K562 (cell line): ENCODE measurements around the gene ERO1B. TPM values are rescaled to one million over a fixed set of nuclear protein-coding genes. Genes with fewer than 3 reads are reported as not detected.

Experiments used
- FIP1L1 ChIP-seq: fragments of 200-400 bp; formaldehyde crosslinking; IDR thresholded peaks from 2 replicates; pipeline ENCODE4 v1.6.1; 2018; ENCODE audit warnings: mild to moderate bottlenecking, low read depth, low read length; ENCODE audit not compliant: poor library complexity, severe bottlenecking
- ZNF197 ChIP-seq: fragments of 200-800 bp; sonication (Bioruptor generic); IDR thresholded peaks from 2 replicates; pipeline ENCODE4 v1.6.1; 2016; ENCODE audit warnings: low read depth, missing genetic modification characterization, missing compliant biosample characterization
- polyA plus RNA-seq, 8 experiments: library from polyadenylated mRNA; depleted of rRNA in 4 of 8; stranded (reverse) in 5 of 8; unstranded in 3 of 8; fragments of >200 nt; fragmentation: Nextera tagmentation in 2 of 8; fragmentation: Illumina TruSeq in 1 of 8; extraction: Ambion mirVana in 2 of 8; extraction: Trizol in 1 of 8; gene quantifications; 2 replicates each; pipeline versions ENCODE4 v1.2.1 to v1.2.3, GENCODE V29; 2011 to 2014; ENCODE audit warnings: inconsistent platforms in 1 of 8, missing spikeins in 1 of 8
- total RNA-seq, 7 experiments: library from RNA; depleted of rRNA in 6 of 7; stranded (reverse); fragments of >200 nt in 6 of 7; fragmentation: Illumina TruSeq in 2 of 7; extraction: Trizol in 2 of 7; gene quantifications; 2 replicates each; pipeline versions ENCODE4 v1.2.1 to v1.2.3, GENCODE V29; 2011 to 2021; ENCODE audit warnings: low replicate concordance in 1 of 7
- TF ChIP-seq, protein P1 (sequence below): fragments of 450-650 bp; IDR thresholded peaks from 2 replicates; pipeline ENCODE4 v1.6.1; 2016; ENCODE audit warnings: borderline replicate concordance
- TF ChIP-seq, protein P2 (sequence below): IDR thresholded peaks from 2 replicates; pipeline ENCODE4 v1.6.1; 2016; ENCODE audit warnings: missing genetic modification characterization, missing compliant biosample characterization
- TF ChIP-seq, protein P3 (sequence below): fragments of 450-650 bp; IDR thresholded peaks from one replicate; pipeline ENCODE4 v1.6.1; 2018; ENCODE audit warnings: mild to moderate bottlenecking, moderate library complexity; ENCODE audit not compliant: partially characterized antibody

The ERO1B gene
- total and polyA plus RNA-seq, 9 of the 15 experiments (the other 6 are each of a cell fraction or from before 2014, with no cell fraction given), result 0.59 to 6.4 (median 4.2) TPM

DNA sequence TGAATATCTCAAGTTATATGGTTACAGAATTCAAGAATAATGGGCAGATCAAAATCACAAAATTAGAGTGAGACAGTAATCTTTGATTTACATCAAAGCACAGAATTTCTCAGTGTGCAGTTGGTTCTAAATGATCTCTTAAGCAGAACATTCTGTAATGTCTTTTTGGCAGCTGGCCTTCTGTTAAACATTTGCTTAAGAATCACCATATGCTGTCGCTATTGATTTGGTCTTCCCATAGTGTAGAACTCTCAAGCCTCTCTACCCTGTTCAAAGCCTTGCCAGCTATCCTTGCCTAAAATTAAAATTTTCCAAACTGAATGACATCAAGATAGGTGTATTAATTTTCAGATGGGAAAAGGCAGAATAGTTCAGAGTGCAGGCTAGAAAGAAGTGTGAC, 38.9 kb upstream of the ERO1B start (continued):
- TF ChIP-seq, protein P1, sequence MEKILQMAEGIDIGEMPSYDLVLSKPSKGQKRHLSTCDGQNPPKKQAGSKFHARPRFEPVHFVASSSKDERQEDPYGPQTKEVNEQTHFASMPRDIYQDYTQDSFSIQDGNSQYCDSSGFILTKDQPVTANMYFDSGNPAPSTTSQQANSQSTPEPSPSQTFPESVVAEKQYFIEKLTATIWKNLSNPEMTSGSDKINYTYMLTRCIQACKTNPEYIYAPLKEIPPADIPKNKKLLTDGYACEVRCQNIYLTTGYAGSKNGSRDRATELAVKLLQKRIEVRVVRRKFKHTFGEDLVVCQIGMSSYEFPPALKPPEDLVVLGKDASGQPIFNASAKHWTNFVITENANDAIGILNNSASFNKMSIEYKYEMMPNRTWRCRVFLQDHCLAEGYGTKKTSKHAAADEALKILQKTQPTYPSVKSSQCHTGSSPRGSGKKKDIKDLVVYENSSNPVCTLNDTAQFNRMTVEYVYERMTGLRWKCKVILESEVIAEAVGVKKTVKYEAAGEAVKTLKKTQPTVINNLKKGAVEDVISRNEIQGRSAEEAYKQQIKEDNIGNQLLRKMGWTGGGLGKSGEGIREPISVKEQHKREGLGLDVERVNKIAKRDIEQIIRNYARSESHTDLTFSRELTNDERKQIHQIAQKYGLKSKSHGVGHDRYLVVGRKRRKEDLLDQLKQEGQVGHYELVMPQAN, result no peak
- no peak for TF ChIP-seq FIP1L1
- TF ChIP-seq, protein P2, sequence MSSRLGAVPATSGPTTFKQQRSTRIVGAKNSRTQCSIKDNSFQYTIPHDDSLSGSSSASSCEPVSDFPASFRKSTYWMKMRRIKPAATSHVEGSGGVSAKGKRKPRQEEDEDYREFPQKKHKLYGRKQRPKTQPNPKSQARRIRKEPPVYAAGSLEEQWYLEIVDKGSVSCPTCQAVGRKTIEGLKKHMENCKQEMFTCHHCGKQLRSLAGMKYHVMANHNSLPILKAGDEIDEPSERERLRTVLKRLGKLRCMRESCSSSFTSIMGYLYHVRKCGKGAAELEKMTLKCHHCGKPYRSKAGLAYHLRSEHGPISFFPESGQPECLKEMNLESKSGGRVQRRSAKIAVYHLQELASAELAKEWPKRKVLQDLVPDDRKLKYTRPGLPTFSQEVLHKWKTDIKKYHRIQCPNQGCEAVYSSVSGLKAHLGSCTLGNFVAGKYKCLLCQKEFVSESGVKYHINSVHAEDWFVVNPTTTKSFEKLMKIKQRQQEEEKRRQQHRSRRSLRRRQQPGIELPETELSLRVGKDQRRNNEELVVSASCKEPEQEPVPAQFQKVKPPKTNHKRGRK (tag), result no peak
- TF ChIP-seq ZNF197 (CRISPR knock-in tag), result no peak
- TF ChIP-seq, protein P3, sequence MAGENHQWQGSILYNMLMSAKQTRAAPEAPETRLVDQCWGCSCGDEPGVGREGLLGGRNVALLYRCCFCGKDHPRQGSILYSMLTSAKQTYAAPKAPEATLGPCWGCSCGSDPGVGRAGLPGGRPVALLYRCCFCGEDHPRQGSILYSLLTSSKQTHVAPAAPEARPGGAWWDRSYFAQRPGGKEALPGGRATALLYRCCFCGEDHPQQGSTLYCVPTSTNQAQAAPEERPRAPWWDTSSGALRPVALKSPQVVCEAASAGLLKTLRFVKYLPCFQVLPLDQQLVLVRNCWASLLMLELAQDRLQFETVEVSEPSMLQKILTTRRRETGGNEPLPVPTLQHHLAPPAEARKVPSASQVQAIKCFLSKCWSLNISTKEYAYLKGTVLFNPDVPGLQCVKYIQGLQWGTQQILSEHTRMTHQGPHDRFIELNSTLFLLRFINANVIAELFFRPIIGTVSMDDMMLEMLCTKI, result no peak
